HG03103 (cell line): ENCODE results near the gene NFATC2.
A peak's percentile ranks its signal among the peaks of the same experiment; 100 is the strongest.

Experiments used
- ATAC-seq: cut with Tn5 transposase; IDR thresholded peaks from one replicate; pipeline ENCODE4 v1.9.1; 2021; ENCODE audit warnings: low read depth; ENCODE audit not compliant: unreplicated experiment

The NFATC2 gene

DNA sequence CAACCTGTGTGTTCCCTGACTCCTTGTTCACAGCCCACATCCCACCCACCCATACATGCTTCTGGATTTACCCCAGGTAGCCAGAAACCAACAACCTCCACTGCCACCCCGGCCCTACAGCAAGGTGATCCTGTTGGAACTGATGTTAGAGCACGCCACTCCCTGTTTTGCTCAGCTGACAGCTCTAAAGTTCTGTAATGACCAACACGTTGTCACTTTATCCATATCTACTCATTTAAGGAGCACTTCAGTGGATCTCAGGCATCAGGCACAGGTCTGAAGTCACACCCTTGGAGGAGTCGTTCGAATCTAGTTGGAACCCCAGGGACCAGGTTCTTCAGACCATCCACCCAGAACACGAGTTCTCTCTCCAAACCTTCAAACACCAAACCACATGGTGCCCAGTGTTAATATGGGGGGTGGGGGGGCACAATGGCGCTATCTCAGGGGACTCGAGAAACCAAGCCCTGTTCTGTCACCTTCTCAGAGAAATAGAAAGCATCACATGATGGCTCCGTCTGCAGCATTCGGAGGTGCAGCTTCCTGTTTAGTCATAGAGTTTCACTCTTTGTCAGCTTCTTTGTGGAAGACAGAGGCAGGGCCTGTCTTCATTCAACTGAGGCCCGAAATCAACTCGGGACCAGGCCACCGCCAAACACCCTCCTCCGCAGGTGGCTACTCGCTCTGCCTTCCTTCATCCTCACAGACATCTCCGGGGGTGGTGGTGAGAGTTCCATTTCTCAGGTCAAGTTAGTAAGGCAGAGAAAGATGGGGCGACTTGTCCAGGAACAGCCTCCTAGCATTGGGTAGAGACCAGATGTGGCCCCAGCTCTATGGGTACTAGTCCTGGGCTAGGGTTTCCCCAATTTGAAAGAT, 142.2 kb downstream of the NFATC2 start:
- ATAC-seq = peak; percentile 58

GRCh38 chr20:51399006-51399890, 143.3 kb downstream of the NFATC2 start:
- no peak for ATAC-seq

DNA sequence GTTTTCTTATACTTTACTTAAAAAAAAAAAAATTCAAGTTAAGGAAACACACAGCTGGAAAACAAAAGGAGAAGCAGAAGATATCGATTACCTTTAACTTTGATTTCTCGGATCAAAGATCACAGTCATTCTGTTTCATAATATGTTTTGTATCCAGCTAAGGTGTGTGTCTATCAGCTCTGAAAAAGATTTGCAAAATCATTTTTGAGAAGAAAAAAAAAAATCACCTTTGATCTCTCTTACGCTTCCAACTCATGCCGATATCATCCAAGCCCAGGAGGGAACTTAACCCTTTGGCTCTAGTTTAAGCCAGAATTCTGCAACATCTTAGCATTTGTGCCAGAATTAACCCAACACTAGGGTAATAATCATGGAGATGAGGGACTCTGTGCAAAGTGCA, 144.0 kb downstream of the NFATC2 start:
- no peak for ATAC-seq

DNA sequence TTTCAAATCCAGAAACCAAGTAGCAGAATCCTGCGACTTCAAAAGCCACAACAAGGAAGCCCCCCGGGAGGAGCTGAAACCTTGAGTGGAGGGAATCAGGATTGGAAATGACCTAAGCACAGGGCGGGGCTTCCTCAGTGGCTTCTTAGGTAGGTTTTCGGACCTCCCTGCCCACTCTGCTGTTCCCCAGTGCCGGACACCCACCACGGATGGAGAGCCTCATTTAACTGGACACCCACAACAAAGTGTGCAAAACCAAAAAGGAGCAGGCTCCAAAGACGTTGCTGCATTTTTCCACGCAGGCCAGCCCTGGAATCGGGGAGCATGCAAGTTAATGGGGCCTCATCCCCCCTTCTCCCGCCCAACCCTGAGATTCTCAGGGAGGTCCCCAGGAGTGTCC, 144.4 kb downstream of the NFATC2 start:
- ATAC-seq = no peak

DNA sequence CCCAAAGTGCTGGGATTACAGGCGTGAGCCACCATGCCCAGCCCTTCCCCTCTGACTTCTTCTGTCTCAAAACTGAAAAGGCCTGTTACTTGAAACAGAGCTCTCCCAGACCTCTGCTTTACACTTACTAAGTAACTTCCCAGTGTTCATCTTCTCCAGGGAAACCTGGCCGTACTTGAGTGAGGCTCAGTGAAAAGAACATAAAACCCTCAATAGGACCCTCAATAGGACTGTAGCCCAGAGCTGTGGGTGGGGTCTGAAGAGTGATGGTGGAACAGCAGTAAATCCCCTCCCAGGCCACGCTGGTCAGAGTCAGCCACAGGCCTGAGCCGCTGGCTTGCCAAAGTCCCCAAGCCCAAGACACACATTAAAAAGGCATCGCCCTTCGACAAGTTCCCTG, 145.4 kb downstream of the NFATC2 start:
- ATAC-seq = no peak

- ATAC-seq = no peak
These were observed 146.1 kb downstream of the NFATC2 start for GRCh38 chr20:51396365-51396909.

DNA sequence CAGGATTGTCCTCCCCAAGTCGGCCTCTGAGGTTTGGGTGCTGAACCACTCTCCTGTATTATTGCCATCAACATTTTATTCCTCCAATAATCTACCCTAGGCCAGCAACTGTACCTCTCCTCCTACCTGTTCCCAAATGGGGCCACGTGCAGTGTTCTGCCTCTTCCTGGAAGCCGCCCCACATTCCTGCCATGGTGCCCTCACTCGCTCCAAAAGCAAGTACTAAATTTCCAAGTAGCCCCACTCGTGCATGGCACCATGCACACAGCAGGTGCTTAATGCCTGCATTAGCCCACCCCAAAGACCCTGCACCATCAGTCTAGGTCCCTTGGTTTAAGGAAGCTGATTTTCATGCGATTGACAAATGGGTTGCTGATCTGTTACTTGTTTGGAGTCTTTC, 147.8 kb downstream of the NFATC2 start:
- ATAC-seq = no peak

DNA sequence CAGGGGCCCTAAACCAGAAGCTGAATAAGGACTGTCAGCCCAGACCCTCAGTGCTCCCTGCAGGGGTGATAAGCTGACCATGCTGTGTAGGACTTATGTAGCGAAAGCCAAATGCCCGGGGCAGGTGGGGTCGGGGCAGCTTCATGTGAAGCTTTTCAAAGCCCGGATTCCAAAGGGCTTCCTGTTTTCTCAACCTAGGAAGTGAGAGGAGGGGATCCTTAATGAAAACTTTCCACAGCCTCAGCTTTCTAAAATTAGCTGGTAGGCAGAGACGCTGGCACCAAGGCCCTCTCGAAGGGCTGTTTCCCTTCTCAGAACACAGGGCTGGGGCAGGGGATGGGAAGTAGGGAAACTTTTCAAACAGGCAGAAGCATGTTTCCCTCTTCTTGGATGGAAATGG, 148.9 kb downstream of the NFATC2 start:
- ATAC-seq = no peak

GRCh38 chr20:51392614-51393186, 149.8 kb downstream of the NFATC2 start:
- ATAC-seq = no peak

GRCh38 chr20:51391926-51392325, 150.6 kb downstream of the NFATC2 start:
- ATAC-seq = no peak

- no peak for ATAC-seq
These were observed 152.8 kb downstream of the NFATC2 start for GRCh38 chr20:51389543-51390264.

GRCh38 chr20:51388756-51389542, 153.6 kb downstream of the NFATC2 start:
- ATAC-seq = no peak

DNA sequence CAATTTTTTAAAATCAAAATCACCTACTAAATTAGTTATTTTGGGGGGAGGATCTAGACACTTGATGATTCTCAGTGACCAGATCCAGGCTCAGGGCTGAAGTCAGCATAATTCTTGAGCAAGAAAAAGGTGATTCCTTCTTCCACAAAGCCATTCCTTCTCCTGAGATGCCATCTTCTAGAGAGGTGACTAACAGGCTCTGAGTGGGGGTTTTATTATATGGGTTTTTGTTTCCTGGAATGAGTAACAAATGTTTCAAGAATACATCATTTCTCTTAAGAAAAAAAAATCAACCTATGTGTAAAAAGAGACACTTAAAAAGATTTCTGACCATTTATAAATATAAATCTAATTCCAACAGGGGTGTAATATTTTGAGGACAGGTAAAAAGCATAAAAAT, 154.3 kb downstream of the NFATC2 start:
- ATAC-seq = no peak

DNA sequence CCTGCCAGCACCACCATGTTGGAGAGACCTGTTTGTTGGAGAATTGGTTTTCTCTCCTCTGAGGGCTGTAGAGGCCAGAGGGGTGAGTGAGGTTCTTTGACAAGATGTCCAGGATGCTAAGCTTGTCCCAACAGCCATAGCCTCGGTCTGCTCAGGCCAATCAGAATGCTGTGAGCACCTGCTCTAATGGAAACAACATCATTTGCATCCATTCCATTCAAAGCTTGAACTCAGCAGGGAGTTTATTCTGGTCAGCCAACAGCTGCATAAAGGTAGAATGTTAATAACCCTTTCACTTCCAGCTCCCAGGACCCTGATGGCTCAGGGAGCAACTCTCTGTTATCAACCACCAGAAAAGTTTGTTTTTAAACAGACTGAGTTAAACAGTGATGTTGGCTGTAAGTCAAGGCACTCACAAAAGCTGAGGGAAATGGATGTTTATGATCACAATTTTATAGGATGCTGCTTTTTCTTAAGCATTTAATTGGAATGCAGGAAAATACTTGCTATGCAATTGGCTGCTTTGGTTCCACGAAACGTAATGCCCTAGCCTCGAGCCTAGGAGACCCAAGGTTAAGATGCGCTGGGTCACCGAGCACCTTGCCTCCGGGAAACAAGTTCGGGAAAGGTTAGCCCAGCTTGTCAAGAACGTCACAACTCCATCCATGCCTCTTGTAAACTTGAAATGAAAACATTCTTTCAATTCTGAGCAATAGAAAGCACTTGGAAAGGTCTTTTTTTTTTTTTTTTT, 155.2 kb downstream of the NFATC2 start:
- no peak for ATAC-seq

DNA sequence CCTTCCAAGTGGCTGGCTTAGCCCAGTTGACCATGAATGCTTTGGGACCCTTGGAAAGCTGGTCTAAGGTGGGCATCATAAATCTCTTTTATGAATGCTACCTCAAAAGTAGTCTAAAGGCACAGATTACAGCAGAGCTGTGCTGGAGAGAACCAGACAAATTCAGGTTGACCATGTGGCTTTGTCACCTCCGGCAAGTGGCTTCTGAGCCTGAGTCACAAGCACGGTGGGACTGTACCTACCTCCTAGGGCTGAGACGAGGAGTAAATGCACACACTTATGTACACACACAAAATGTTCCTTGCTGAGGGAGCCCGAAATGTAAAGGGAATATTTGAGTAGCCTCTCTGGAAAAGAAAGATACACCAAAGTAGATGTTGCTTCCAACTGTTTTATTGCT, 155.9 kb downstream of the NFATC2 start:
- no peak for ATAC-seq

DNA sequence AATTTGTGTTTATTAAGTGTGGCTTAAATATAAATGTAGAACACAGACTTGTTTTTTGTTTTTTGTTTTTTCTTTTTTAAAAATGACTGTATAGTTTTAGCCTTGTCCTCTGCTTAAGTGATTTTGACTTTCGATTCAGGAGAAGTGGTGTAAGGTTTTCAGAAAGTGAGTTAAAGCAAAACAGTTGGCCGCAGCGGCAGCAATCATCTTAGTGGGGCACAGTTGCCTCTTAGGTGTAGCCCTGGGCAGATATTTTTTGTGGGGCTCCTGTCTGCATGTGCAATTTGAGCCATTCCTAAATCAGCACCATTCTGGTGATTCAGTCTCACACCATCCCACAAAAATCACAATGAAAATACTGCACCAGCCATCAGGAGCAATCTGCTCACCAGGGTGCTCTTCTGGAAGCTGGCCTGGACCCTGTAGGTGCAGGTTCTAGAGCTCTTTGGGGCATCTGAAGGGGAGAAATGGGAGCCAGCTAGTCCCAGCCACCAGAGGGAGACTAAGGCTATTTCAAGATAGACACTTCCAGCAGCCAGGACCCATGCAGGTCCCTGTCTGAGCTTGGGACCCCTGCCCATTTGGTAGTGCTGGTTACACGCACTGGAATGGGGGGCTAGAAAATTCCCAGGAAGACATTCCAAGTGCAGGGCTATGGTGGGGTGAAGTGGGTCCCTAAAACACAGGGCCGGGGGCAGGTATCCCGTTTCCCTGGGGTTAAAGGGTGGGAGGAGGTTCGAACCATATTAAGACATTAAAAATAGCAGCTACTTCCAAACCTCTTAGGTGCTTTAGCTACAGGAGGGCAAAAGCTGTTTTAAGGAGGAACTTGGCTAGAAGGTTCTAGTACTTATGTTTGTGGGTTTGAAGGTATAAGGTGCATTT, 156.6 kb downstream of the NFATC2 start:
- no peak for ATAC-seq

- ATAC-seq = no peak
These were observed 157.6 kb downstream of the NFATC2 start for GRCh38 chr20:51384875-51385274.
